Neural cell (in vitro differentiated cells): ENCODE results near the gene SMAD1.

Experiments used
- EP300 ChIP-seq: fragments of 450-650 bp; conservative IDR thresholded peaks from 2 replicates; pipeline ENCODE4 v1.6.1; 2014; ENCODE audit warnings: antibody characterized with exemption, mild to moderate bottlenecking, moderate library complexity; ENCODE audit not compliant: poor library complexity, severe bottlenecking
- EZH2 ChIP-seq: fragments of 200-600, 300-800 bp; shearing (Covaris generic), sonication (generic); IDR thresholded peaks from 2 replicates; pipeline ENCODE4 v1.6.1; 2014; ENCODE audit warnings: antibody characterized with exemption, low read length, borderline replicate concordance, mild to moderate bottlenecking; ENCODE audit not compliant: insufficient read depth, poor library complexity, severe bottlenecking
- POLR2AphosphoS5 ChIP-seq: IDR thresholded peaks from 2 replicates; pipeline ENCODE4 v1.6.1; 2012
- RAD21 ChIP-seq: fragments of 450-650 bp; conservative IDR thresholded peaks from 2 replicates; pipeline ENCODE4 v1.6.1; 2014; ENCODE audit warnings: antibody characterized with exemption, mild to moderate bottlenecking, moderate library complexity
- SMC3 ChIP-seq: fragments of 450-650 bp; conservative IDR thresholded peaks from 2 replicates; pipeline ENCODE4 v1.6.1; 2014; ENCODE audit warnings: antibody characterized with exemption, mild to moderate bottlenecking, moderate library complexity; ENCODE audit not compliant: poor library complexity
- TAF1 ChIP-seq: IDR thresholded peaks from 2 replicates; pipeline ENCODE4 v1.6.1; 2012; ENCODE audit warnings: low read depth
- TF ChIP-seq, protein P1 (sequence below): fragments of 450-650 bp; IDR thresholded peaks from 2 replicates; pipeline ENCODE4 v1.5.1; 2014; ENCODE audit warnings: antibody characterized with exemption, mild to moderate bottlenecking, moderate library complexity; ENCODE audit not compliant: poor library complexity, severe bottlenecking
- TF ChIP-seq, protein P2 (sequence below): IDR thresholded peaks from 2 replicates; pipeline ENCODE4 v1.6.1; 2012; ENCODE audit warnings: borderline replicate concordance

DNA sequence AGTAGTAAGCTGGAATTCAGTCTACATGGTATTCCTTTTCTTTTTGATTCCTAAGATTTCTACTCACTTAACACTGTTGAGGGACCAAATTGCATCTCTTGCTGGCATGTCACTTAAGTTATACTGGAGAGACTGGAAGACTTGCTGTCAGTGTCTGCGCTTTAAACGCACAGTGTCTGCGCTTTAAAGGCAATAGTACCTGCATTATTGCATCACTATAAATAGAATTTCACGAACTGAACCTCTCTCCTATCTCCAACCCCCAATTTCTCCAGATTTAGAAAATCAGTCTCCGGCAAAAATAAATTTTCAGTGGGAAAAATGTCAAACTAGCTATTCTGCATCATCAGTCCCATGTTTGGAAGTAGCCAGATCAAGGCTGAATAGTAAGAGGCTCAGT is 21.2 kb downstream of the SMAD1 start:
- TF ChIP-seq, protein P1, sequence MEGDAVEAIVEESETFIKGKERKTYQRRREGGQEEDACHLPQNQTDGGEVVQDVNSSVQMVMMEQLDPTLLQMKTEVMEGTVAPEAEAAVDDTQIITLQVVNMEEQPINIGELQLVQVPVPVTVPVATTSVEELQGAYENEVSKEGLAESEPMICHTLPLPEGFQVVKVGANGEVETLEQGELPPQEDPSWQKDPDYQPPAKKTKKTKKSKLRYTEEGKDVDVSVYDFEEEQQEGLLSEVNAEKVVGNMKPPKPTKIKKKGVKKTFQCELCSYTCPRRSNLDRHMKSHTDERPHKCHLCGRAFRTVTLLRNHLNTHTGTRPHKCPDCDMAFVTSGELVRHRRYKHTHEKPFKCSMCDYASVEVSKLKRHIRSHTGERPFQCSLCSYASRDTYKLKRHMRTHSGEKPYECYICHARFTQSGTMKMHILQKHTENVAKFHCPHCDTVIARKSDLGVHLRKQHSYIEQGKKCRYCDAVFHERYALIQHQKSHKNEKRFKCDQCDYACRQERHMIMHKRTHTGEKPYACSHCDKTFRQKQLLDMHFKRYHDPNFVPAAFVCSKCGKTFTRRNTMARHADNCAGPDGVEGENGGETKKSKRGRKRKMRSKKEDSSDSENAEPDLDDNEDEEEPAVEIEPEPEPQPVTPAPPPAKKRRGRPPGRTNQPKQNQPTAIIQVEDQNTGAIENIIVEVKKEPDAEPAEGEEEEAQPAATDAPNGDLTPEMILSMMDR = no peak
- no peak for TF ChIP-seq EP300
- no peak for TF ChIP-seq POLR2AphosphoS5
- no peak for TF ChIP-seq RAD21
- TF ChIP-seq SMC3 = no peak
- no peak for TF ChIP-seq TAF1
- no peak for TF ChIP-seq EZH2
- TF ChIP-seq, protein P2, sequence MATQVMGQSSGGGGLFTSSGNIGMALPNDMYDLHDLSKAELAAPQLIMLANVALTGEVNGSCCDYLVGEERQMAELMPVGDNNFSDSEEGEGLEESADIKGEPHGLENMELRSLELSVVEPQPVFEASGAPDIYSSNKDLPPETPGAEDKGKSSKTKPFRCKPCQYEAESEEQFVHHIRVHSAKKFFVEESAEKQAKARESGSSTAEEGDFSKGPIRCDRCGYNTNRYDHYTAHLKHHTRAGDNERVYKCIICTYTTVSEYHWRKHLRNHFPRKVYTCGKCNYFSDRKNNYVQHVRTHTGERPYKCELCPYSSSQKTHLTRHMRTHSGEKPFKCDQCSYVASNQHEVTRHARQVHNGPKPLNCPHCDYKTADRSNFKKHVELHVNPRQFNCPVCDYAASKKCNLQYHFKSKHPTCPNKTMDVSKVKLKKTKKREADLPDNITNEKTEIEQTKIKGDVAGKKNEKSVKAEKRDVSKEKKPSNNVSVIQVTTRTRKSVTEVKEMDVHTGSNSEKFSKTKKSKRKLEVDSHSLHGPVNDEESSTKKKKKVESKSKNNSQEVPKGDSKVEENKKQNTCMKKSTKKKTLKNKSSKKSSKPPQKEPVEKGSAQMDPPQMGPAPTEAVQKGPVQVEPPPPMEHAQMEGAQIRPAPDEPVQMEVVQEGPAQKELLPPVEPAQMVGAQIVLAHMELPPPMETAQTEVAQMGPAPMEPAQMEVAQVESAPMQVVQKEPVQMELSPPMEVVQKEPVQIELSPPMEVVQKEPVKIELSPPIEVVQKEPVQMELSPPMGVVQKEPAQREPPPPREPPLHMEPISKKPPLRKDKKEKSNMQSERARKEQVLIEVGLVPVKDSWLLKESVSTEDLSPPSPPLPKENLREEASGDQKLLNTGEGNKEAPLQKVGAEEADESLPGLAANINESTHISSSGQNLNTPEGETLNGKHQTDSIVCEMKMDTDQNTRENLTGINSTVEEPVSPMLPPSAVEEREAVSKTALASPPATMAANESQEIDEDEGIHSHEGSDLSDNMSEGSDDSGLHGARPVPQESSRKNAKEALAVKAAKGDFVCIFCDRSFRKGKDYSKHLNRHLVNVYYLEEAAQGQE = no peak
